Stimulated activated CD4-positive, alpha-beta T cell treated with anti-CD3 and anti-CD28 coated beads, TNF-alpha, amount 100 ng/mL, for 48 hours (primary cell): ENCODE results near the gene DAPK2.
A peak's percentile ranks its signal among the peaks of the same experiment; 100 is the strongest.
"Not testable (repeated sequence)": the region's sequence is repeated elsewhere in the genome, so short reads cannot be mapped to it uniquely, and the experiment has no call there.

Source experiments
- DNase-seq, 3 donors: peaks; one replicate each; pipeline ENCODE4 v3.0.0-alpha.2; 2020; ENCODE audit warnings: low read depth in 3 of 3

Gene DAPK2

GRCh38 chr15:64046421-64047153 lies at the start of gene DAPK2:
Gene DAPK2 (minus strand): TSS chr15:64046485. CDS start chr15:64040261, 6,224 bp downstream.
- DNase-seq, result peak; percentile 9 to 63 (median 44)

DNA sequence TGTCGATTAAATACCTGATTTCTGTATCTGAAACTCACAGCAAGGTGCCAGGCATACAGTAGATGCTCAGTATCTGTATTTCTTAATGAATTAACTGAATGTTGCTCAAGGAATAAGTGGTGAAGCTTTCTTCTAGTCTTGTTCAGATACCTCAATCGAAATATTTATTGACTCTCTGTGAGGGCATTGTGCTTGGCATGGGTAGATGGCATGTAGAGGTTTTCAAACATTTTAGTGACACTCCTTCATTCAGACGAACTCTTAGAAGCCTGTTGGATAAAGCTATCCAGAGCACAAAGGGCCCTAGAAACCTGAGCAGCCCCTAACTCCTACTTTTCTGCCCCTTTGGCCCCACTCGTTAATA lies 49.1 kb upstream of the DAPK2 start:
- no peak for DNase-seq

- peak; percentile 90 to 95 (median 91) for DNase-seq
Measured at GRCh38 chr15:64093627-64094417, 47.5 kb upstream of the DAPK2 start, which contains the start of gene CIAO2A. Gene CIAO2A (minus strand): TSS chr15:64093838. CDS start chr15:64093768, 70 bp downstream.

DNA sequence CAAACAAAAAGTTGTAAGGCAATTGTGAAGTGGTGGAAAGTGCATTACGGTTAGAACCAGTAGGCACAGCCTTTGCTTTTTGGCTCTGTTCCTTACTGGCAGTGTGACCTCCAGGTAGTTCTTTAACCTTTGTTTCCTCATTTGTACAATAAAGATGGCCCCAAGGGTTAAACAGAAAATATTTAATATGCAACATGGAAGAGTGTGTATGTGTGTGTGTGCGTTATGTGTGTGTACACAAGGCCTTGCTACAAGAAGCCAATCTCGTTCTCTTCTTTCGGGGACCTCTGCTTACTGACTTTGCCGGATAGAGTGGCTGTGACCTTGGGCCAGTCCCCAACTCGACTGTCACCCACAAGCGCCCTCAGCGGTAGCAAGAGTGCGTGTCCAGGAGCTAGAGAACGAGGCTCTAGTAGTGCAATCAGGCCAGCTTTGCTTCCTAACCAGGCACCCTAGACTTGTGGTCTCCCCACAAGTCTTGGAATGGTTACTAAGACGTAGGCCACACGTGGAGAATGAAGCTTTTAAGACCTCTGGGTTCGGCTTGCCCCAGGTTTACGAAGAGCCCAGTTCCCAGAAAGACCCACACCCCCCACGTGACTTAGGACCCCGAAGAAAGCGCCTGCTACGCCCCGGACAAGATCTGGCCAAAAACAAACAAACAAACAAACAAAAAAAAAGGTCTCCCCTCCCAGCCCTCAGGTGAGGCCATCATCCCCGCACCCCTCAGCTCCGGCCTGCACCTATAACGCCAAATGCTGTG lies 46.8 kb upstream of the DAPK2 start:
- DNase-seq, result peak in 1 of 3 donors; percentile 28

DNA sequence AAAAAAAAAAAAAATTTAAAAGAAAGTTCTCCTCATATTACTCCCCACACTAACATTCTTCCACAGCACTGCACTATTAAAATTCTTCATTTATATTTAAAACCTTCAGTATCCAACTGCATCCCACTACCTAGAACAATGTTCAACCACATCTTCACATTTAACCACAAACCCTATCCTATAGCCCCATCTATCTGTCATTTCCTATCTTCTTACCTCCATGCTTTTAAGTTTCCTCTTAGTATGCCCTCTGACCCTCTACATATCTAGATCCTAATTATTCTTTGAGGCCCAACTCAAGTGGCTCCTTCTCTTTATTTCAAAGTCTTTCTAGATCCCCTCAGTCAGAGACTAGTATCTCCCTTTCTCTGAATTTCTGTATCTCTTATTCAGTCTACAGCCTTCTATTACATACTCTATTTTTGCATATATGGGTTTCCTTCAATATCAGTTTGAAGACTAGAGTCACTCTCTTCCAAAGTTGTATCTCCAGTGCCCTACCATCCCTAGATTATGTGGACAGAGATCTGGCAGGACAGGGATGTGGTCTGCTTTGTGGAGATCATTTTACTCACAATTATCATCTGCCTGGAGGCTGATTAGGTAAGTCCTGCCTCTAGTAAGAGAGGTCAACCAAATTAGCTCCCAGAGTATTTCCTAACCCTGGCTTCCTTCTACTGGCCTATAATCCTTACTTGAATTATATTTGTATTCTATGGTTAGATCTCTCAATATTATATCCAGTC lies 46.0 kb upstream of the DAPK2 start:
- no peak for DNase-seq

DNA sequence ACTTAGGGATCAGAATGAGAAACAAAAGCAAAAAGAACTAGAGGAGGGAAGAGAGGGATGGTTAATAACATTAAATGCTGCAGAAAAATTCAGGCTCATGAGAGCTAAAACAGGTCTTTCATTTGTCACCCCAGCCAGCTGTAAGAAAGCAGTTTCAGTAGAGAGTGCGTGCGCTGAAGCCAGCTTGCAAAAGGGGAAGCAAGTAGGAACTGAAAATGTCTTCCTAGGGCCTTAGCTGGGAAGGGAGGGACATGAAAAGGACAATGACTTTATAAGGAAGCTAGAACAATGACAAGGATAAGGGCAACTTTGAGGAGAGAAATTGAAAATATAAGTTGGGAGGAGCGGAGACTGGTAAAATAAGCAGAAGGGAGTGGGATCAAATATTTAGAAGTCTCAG lies 44.2 kb upstream of the DAPK2 start:
- no peak for DNase-seq

DNA sequence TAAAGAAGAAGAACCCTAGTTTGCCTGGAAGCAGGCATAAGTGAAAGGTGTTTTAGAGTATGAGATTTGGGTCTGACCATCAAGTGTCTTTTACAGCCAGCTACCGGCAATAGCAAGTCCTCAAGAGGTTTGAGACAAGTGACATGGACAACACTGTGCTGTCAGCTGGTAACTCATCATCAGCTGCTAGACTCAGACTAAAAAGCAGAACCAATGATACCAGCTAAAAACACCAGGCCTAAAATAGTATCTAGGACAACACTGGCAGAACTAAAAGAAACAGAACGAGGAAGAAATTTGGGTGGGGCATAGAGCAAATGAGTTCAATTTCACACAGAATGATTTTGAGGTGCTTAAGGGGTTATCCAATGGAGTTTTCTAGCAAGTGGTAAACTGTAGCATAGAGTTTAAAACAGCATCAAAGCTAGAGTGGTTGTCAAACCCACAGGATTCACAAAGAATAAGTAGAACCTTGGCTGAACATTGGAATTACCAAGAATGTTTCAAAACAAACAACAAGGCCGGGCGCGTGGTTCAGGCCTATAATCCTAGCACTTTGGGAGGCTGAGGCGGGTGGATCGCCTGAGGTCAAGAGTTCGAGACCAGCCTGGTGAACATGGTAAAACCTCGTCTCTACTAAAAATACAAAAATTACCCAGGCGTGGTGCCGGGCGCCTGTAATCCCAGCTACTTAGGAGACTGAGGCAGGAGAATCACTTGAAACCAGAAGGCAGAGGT lies 43.4 kb upstream of the DAPK2 start:
- no peak for DNase-seq

GRCh38 chr15:64082757-64083156 lies 36.5 kb upstream of the DAPK2 start:
- no peak for DNase-seq

DNA sequence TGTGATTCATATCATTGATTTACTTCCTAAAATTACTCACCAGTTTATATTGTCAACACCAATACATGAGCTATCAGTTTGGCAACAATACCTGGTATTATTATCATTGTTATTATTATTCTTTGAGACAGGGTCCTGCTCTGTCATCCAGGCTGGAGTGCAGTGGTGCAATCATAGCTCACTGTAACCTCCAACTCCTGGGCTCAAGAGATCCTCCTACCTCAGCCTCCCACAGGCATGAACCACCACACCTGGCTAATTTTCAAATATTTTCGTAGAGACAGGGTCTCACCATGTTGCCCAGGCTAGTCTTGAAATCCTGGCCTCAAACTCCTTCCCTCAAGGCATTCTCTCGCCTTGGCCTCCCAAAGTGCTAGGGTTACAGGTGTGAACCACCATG lies 27.2 kb upstream of the DAPK2 start:
- not testable (repeated sequence) for DNase-seq

GRCh38 chr15:64072812-64073211 lies 26.5 kb upstream of the DAPK2 start:
- DNase-seq, result no peak

DNA sequence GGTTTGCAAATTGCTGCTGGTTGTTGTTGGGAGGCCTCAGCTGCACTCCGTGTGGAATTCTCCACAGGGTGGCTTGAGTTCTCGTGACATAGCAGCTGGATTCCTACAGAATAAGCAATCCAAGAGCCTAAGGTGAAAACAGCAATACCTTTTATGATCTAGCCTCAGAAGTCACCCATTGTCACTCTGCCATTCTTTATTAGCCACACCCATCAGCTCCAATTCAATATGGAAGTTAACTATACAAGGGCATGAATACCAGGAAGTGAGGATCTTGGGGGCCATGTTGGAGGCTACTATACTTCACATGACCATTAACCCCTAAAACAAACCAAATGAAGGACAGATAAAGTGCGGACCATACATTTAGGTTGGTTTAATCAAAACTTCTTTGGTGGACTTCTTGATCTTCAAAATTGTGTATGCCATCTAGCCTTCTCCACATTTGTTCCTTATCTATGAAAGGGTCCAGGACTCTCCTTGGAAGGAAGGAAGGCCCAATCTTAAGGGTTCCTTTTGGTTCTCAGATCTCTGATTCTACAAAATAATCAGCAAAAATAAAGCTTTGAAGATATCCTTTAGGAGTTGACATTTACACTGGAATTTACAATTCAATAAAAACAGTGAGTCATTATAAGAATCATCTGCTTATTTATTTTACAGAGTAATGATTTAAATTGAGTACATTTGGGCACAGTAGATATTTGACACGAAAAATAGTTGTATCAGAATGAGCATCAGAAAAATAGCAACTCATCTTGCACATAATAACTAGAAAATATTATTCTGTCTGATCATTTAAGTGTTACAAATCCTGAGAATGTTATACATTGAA lies 25.9 kb upstream of the DAPK2 start:
- DNase-seq, result no peak

GRCh38 chr15:64070965-64071851 lies 24.9 kb upstream of the DAPK2 start:
- DNase-seq, result no peak

DNA sequence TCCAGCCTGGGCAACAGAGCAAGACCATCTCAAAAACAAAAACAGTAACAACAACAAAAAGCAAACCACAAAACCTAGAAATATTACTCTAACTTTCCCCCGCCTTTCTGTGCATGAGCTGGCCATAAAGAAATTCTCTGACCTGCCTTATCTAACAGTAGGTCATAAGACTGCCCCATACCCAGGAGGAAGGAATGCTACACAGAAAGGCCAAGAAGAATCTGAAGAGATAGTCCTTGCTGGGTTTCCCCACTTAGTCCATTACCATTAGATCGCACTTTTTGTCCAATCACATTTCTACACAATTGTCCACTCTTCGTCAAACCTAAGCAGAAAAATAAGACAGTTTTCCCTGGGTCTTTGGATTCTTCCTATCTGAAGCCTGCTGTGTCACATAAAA lies 23.8 kb upstream of the DAPK2 start:
- DNase-seq, result no peak

DNA sequence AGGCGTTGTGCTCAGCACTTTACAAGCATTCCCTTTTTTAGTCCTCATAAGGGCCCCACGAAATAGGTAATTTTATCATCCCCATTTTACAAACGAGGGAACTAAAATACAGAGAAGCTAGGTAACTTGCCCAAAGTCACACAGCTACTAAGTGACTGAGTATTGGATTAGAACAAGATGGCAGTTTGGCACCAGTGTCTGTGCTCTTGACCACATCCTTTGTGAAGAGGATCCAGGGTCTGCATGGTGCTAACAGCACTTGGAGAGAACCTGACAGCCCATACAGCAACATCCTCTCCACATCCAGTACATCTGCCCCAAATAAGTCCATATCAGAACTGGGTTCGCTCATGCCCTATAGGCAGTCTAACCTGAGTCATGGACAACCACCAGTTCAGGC lies 21.8 kb upstream of the DAPK2 start:
- no peak for DNase-seq

GRCh38 chr15:64067564-64068030 lies 21.3 kb upstream of the DAPK2 start:
- DNase-seq, result peak; percentile 14 to 46 (median 44)

DNA sequence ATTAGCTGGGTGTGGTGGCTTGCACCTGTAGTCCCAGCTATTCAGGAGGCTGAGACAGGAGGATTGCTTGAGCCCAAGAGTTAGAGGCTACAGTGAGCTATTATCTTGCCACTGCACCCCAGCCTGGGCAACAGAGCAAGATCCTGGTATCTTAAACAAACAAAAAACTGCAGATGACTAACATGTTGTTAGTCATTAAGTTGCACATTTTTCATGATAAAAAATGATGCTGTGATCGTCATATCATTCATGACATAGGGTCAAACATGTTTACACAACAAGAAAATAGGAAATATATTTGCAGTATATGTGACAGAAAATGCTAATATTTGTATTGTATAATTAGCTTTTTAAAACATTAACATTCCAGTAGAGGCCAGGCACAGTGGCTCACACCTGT lies 20.2 kb upstream of the DAPK2 start:
- DNase-seq, result no peak

DNA sequence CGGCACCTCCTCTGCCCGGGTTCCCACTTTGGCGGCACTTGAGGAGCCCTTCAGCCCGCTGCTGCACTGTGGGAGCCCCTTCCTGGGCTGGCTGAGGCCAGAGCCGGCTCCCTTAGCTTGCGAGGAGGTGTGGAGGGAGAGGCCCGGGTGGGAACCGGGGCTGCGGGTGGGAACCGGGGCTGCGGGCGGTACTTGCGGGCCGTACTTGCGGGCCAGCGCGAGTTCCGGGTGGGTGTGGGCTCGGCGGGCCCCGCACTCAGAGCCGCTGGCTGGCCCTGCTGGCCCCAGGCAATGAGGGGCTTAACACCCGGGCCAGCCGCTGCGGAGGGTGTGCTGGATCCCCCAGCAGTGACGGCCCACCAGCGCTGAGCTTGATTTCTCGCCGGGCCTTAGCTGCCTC lies 14.4 kb upstream of the DAPK2 start:
- no peak for DNase-seq

- DNase-seq, result not testable (repeated sequence)
Measured at GRCh38 chr15:64059104-64059503, 12.8 kb upstream of the DAPK2 start.

- no peak for DNase-seq
Measured at GRCh38 chr15:64058279-64058678, 12.0 kb upstream of the DAPK2 start.
